RWPE2 (cell line): Measurements from ENCODE around the gene TCERG1L.

Experiments
- ATAC-seq: fragments of 200-7000 bp; cut with Tn5 transposase; 3 replicates; pipeline ENCODE4 v1.9.1; 2021; ENCODE audit warnings: low read depth
- DNase-seq: peaks from one replicate; pipeline ENCODE4 v3.0.0-alpha.2; 2020; ENCODE audit warnings: low spot score
- H3K27ac ChIP-seq: fragments of 450-650 bp; 2 replicates; pipeline ENCODE4 v1.5.1; 2017; ENCODE audit warnings: mild to moderate bottlenecking; ENCODE audit not compliant: poor library complexity, severe bottlenecking
- H3K27me3 ChIP-seq: fragments of 250-450 bp; sonication (Bioruptor Pico); 2 replicates; pipeline ENCODE4 v1.5.1; 2021; ENCODE audit warnings: mild to moderate bottlenecking, moderate library complexity; ENCODE audit not compliant: insufficient read depth, poor library complexity, severe bottlenecking
- H3K36me3 ChIP-seq: fragments of 250-450 bp; sonication (Bioruptor Pico); 2 replicates; pipeline ENCODE4 v1.5.1; 2020; ENCODE audit warnings: low read depth, mild to moderate bottlenecking, moderate library complexity
- H3K4me1 ChIP-seq: fragments of 250-450 bp; sonication (Bioruptor Pico); 2 replicates; pipeline ENCODE4 v1.5.1; 2021; ENCODE audit warnings: mild to moderate bottlenecking, moderate library complexity; ENCODE audit not compliant: insufficient read depth, poor library complexity, severe bottlenecking
- H3K4me3 ChIP-seq: fragments of 250-450 bp; sonication (Bioruptor Pico); 2 replicates; pipeline ENCODE4 v1.5.1; 2021; ENCODE audit warnings: mild to moderate bottlenecking, moderate library complexity; ENCODE audit not compliant: severe bottlenecking
- H3K9me3 ChIP-seq: fragments of 250-450 bp; sonication (Bioruptor Pico); 2 replicates; pipeline ENCODE4 v1.5.1; 2021; ENCODE audit warnings: mild to moderate bottlenecking, moderate library complexity; ENCODE audit not compliant: severe bottlenecking
- TF ChIP-seq, protein P1 (sequence below): fragments of 450-650 bp; IDR thresholded peaks from one replicate; pipeline ENCODE4 v1.5.1; 2017; ENCODE audit warnings: mild to moderate bottlenecking, moderate library complexity; ENCODE audit not compliant: poor library complexity, severe bottlenecking

Gene TCERG1L, protein sequence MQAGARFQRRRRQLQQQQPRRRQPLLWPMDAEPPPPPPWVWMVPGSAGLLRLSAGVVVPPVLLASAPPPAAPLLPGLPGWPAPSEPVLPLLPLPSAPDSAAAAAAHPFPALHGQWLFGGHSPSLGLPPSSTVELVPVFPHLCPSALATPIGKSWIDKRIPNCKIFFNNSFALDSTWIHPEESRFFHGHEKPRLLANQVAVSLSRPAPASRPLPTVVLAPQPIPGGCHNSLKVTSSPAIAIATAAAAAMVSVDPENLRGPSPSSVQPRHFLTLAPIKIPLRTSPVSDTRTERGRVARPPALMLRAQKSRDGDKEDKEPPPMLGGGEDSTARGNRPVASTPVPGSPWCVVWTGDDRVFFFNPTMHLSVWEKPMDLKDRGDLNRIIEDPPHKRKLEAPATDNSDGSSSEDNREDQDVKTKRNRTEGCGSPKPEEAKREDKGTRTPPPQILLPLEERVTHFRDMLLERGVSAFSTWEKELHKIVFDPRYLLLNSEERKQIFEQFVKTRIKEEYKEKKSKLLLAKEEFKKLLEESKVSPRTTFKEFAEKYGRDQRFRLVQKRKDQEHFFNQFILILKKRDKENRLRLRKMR

GRCh38 chr10:131311661-131312477 is at the start of gene TCERG1L:
TSS of gene TCERG1L (minus strand) at chr10:131311721. CDS start at chr10:131311635, 86 bp downstream.
- Histone ChIP-seq H3K4me3 (peak within 1 kb of the TSS; percentile 11), H3K4me1 (no peaks in the 10 kb centered on the region), H3K27me3 (peaks cover 26% of the 10 kb centered on the region), H3K36me3 (no peaks in the 10 kb centered on the region), H3K9me3 (no peaks in the 10 kb centered on the region), H3K27ac (no peak within 1 kb of the TSS)
- DNase-seq (no peak), ATAC-seq (peak; percentile 31; the same call in 1 of the 3 replicates)
- TF ChIP-seq, protein P1, sequence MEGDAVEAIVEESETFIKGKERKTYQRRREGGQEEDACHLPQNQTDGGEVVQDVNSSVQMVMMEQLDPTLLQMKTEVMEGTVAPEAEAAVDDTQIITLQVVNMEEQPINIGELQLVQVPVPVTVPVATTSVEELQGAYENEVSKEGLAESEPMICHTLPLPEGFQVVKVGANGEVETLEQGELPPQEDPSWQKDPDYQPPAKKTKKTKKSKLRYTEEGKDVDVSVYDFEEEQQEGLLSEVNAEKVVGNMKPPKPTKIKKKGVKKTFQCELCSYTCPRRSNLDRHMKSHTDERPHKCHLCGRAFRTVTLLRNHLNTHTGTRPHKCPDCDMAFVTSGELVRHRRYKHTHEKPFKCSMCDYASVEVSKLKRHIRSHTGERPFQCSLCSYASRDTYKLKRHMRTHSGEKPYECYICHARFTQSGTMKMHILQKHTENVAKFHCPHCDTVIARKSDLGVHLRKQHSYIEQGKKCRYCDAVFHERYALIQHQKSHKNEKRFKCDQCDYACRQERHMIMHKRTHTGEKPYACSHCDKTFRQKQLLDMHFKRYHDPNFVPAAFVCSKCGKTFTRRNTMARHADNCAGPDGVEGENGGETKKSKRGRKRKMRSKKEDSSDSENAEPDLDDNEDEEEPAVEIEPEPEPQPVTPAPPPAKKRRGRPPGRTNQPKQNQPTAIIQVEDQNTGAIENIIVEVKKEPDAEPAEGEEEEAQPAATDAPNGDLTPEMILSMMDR: no peak

- ATAC-seq (no peak), DNase-seq (no peak)
- no peaks in the 10 kb centered on the region for H3K9me3 ChIP-seq
- no peaks in the 10 kb centered on the region for H3K27me3 ChIP-seq
- H3K4me3 ChIP-seq: no peak overlapping the region
- TF ChIP-seq, protein P1: no peak
- no peaks in the 10 kb centered on the region for H3K36me3 ChIP-seq
- no peaks in the 10 kb centered on the region for H3K4me1 ChIP-seq
- H3K27ac ChIP-seq: no peak overlapping the region
These were observed 47.4 kb upstream of the TCERG1L start for GRCh38 chr10:131358741-131359442.

DNA sequence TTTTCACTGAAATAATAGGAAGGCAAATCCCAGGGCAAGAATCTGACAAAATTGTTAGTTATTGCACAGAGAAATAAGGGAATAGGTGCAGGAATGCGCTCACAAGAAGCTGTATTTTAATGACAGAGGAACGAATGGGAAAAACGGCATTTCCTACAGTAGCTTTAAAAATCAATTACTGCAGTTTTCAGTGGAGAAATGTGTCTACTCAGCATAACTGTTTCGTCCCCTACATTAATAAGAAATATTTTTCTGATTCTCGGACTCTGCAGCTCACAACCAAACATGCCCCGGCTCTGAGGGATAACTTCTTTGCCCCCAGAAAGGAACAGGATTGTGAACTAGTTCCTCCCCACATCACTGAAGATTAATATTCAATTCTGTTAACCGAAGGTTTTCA is 44.9 kb upstream of the TCERG1L start:
- Histone ChIP-seq H3K27me3 (no peaks in the 10 kb centered on the region), H3K27ac (no peak overlapping the region), H3K9me3 (no peaks in the 10 kb centered on the region), H3K4me1 (no peaks in the 10 kb centered on the region), H3K36me3 (no peaks in the 10 kb centered on the region), H3K4me3 (no peak overlapping the region)
- ATAC-seq (no peak), DNase-seq (no peak)
- TF ChIP-seq, protein P1: no peak

GRCh38 chr10:131355881-131356280 is 44.4 kb upstream of the TCERG1L start:
- no peak overlapping the region for H3K27ac ChIP-seq
- no peaks in the 10 kb centered on the region for H3K36me3 ChIP-seq
- DNase-seq (no peak), ATAC-seq (no peak)
- TF ChIP-seq, protein P1: no peak
- H3K4me3 ChIP-seq: no peak overlapping the region
- no peaks in the 10 kb centered on the region for H3K27me3 ChIP-seq
- H3K9me3 ChIP-seq: no peaks in the 10 kb centered on the region
- no peaks in the 10 kb centered on the region for H3K4me1 ChIP-seq
